ENCODE measurements around the gene FADS3.
"Not testable (repeated sequence)": the region's sequence is repeated elsewhere in the genome, so short reads cannot be mapped to it uniquely, and the experiment has no call there.

The FADS3 gene

GRCh38 chr11:61896665-61897386, 5.5 kb upstream of the FADS3 start:
- no peak for DNase-seq

- no peak for DNase-seq
Measured at GRCh38 chr11:61895718-61896059, 4.3 kb upstream of the FADS3 start.

- no peak for DNase-seq
Measured at GRCh38 chr11:61895046-61895717, 3.8 kb upstream of the FADS3 start.

GRCh38 chr11:61893981-61894380, 2.6 kb upstream of the FADS3 start:
- DNase-seq = no peak

GRCh38 chr11:61892085-61892370, 683 bp upstream of the FADS3 start:
- no peak for DNase-seq

- DNase-seq = peak; percentile 33
Measured at GRCh38 chr11:61890529-61891330, 615 bp downstream of the FADS3 start.

- no peak for DNase-seq
Measured at GRCh38 chr11:61889831-61890230, 1.5 kb downstream of the FADS3 start.

GRCh38 chr11:61888590-61888989, 2.8 kb downstream of the FADS3 start:
- DNase-seq = no peak

- DNase-seq = no peak
Measured at GRCh38 chr11:61887839-61888494, 3.4 kb downstream of the FADS3 start.

GRCh38 chr11:61886643-61887042, 4.7 kb downstream of the FADS3 start:
- no peak for DNase-seq

- DNase-seq = no peak
Measured at GRCh38 chr11:61885784-61886580, 5.4 kb downstream of the FADS3 start.

GRCh38 chr11:61885166-61885778, 6.1 kb downstream of the FADS3 start:
- DNase-seq = no peak

- no peak for DNase-seq
Measured at GRCh38 chr11:61883947-61884346, 7.4 kb downstream of the FADS3 start.

GRCh38 chr11:61883327-61883726, 8.0 kb downstream of the FADS3 start:
- no peak for DNase-seq

GRCh38 chr11:61882879-61883278, 8.5 kb downstream of the FADS3 start:
- no peak for DNase-seq

GRCh38 chr11:61882267-61882666, 9.1 kb downstream of the FADS3 start:
- not testable (repeated sequence) for DNase-seq

GRCh38 chr11:61881397-61881796, 9.9 kb downstream of the FADS3 start:
- DNase-seq = no peak

- no peak for DNase-seq
Measured at GRCh38 chr11:61880454-61880853, 10.9 kb downstream of the FADS3 start.

GRCh38 chr11:61880031-61880430, 11.3 kb downstream of the FADS3 start:
- no peak for DNase-seq

- DNase-seq = no peak
Measured at GRCh38 chr11:61879152-61879551, 12.2 kb downstream of the FADS3 start.

GRCh38 chr11:61875698-61876097, 15.6 kb downstream of the FADS3 start:
- DNase-seq = no peak

GRCh38 chr11:61874853-61875252, 16.5 kb downstream of the FADS3 start:
- no peak for DNase-seq

Measured in activated naive CD4-positive, alpha-beta T cell treated with Interleukin-2 at 50 U/mL for 16 hours (primary cell).